ENCODE data around the gene SPEM2. TPM values are rescaled to one million over a fixed set of nuclear protein-coding genes. Genes with fewer than 3 reads are reported as not detected.

The SPEM2 gene
- polyA plus RNA-seq, 1 experiment, result not detected

- TF ChIP-seq, protein P1, sequence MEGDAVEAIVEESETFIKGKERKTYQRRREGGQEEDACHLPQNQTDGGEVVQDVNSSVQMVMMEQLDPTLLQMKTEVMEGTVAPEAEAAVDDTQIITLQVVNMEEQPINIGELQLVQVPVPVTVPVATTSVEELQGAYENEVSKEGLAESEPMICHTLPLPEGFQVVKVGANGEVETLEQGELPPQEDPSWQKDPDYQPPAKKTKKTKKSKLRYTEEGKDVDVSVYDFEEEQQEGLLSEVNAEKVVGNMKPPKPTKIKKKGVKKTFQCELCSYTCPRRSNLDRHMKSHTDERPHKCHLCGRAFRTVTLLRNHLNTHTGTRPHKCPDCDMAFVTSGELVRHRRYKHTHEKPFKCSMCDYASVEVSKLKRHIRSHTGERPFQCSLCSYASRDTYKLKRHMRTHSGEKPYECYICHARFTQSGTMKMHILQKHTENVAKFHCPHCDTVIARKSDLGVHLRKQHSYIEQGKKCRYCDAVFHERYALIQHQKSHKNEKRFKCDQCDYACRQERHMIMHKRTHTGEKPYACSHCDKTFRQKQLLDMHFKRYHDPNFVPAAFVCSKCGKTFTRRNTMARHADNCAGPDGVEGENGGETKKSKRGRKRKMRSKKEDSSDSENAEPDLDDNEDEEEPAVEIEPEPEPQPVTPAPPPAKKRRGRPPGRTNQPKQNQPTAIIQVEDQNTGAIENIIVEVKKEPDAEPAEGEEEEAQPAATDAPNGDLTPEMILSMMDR (IDR thresholded peaks at IDR 0.05; ENCODE audit: low read depth, low read length), result no peak
- DNase-seq (ENCODE audit: low read depth, low spot score), result no peak
- no peak overlapping the region for H3K4me3 ChIP-seq (ENCODE audit: low read depth, low read length)
- no peaks in the 10 kb centered on the region for H3K27me3 ChIP-seq (ENCODE audit: control insufficient read depth, insufficient read depth, low read length)
- ChIA-PET POLR2A (interaction anchor here (1.2 kb wide), 1 partner anchor 20 kb away, joined by 3 read pairs; the partner anchor contains the start of gene ZBTB4), CTCF (interaction anchor here (0.5 kb wide), 1 partner anchor 750 kb away, joined by 3 read pairs; the partner anchor contains the start of gene AURKB)
- H3K27ac ChIP-seq (ENCODE audit: low read depth, low read length), result no peak overlapping the region
- no peaks in the 10 kb centered on the region for H3K9me3 ChIP-seq (ENCODE audit: control insufficient read depth, insufficient read depth, low read length)
Observed at GRCh38 chr17:7459961-7460545, 34.6 kb downstream of the SPEM2 start.

DNA sequence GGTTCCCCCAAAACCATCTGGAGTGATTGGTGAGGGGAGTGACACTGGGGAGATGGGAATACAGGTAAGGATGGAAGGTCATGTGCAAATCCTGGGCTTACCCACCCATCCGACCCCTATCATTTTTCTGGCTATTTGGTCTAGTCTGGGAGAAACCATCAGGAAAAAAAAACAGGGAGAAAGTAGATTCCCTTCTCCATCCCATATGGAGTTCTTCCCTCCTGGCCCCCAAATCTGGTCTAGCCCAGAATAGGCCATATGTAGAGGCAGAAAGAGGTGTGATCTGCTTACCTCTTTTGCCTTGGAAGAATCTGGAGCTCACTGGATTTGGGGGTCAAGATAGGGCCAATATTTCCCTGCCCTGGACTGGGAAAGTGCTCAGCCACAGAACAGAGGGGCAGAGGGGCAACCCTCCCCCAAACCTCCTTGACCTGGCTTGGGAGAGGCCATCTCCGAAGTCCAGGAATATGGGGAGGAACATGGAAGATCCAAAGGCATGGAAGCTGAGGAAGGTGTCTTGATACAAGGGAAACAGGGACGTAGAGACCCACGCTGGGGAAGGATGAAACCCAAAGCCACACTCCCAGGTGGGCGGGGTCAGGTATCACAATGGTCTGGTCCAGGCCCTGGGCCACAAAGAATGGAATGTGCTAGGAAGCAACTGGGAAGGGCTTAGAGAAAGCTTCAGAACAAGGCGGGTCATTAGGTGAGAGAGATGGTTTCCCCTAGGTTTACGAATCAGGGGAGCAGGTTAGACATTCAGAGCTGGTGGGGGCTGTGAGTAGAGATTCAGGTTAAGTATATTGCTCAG, 35.6 kb downstream of the SPEM2 start:
- Histone ChIP-seq H3K27ac (ENCODE audit: low read depth, low read length) (no peak overlapping the region), H3K9me3 (ENCODE audit: control insufficient read depth, insufficient read depth, low read length) (no peaks in the 10 kb centered on the region), H3K4me3 (ENCODE audit: low read depth, low read length) (no peak overlapping the region), H3K27me3 (ENCODE audit: control insufficient read depth, insufficient read depth, low read length) (no peaks in the 10 kb centered on the region)
- ChIA-PET CTCF (no interaction called here), POLR2A (interaction anchor here (1.2 kb wide), 1 partner anchor 19 kb away, joined by 3 read pairs; the partner anchor contains the start of gene ZBTB4)
- DNase-seq (ENCODE audit: low read depth, low spot score), result no peak
- TF ChIP-seq, protein P1 (IDR thresholded peaks at IDR 0.05; ENCODE audit: low read depth, low read length), result no peak

GRCh38 chr17:7462474-7463371, 37.3 kb downstream of the SPEM2 start:
- no peaks in the 10 kb centered on the region for H3K9me3 ChIP-seq (ENCODE audit: control insufficient read depth, insufficient read depth, low read length)
- POLR2A ChIA-PET, result interaction anchor here (0.7 kb wide), 1 partner anchor 72 kb away, joined by 3 read pairs; no protein-coding TSS in a partner anchor
- TF ChIP-seq, protein P1 (IDR thresholded peaks at IDR 0.05; ENCODE audit: low read depth, low read length), result no peak
- H3K4me3 ChIP-seq (ENCODE audit: low read depth, low read length), result no peak overlapping the region
- CTCF ChIA-PET, result no interaction called here
- no peak for DNase-seq (ENCODE audit: low read depth, low spot score)
- no peaks in the 10 kb centered on the region for H3K27me3 ChIP-seq (ENCODE audit: control insufficient read depth, insufficient read depth, low read length)
- no peak overlapping the region for H3K27ac ChIP-seq (ENCODE audit: low read depth, low read length)

GRCh38 chr17:7463372-7463846, 38.0 kb downstream of the SPEM2 start:
- H3K4me3 ChIP-seq (ENCODE audit: low read depth, low read length), result no peak overlapping the region
- no peaks in the 10 kb centered on the region for H3K9me3 ChIP-seq (ENCODE audit: control insufficient read depth, insufficient read depth, low read length)
- no peaks in the 10 kb centered on the region for H3K27me3 ChIP-seq (ENCODE audit: control insufficient read depth, insufficient read depth, low read length)
- DNase-seq (ENCODE audit: low read depth, low spot score), result no peak
- no peak overlapping the region for H3K27ac ChIP-seq (ENCODE audit: low read depth, low read length)
- TF ChIP-seq, protein P1 (IDR thresholded peaks at IDR 0.05; ENCODE audit: low read depth, low read length), result no peak
- ChIA-PET CTCF (interaction anchor here (1.0 kb wide), 1 partner anchor 51 kb away, joined by 3 read pairs; no protein-coding TSS in a partner anchor), POLR2A (no interaction called here)

Measured in AG04450 (cell line).